WTC11 (cell line): Measurements from ENCODE around the gene ASPN. TPM values are rescaled to one million over a fixed set of nuclear protein-coding genes. Genes with fewer than 3 reads are reported as not detected.

Source experiments
- ATAC-seq: fragments of 200-7000 bp; cut with Tn5 transposase; 2 replicates; pipeline ENCODE4 v1.10.0; 2021; ENCODE audit warnings: mild to moderate bottlenecking, moderate library complexity
- CTCF ChIA-PET: fragments of 300-600 bp; sonication (Branson Sonifier 250); formaldehyde crosslinking; loops from one replicate; lab custom pipeline; 2021; ENCODE audit warnings: antibody characterized with exemption; lab: Charles Lee
- POLR2A ChIA-PET: fragments of 350-600 bp; sonication (Branson Sonifier 250); formaldehyde crosslinking; loops from one replicate; lab custom pipeline; 2021; ENCODE audit warnings: antibody characterized with exemption; lab: Charles Lee
- DNase-seq: peaks from one replicate; pipeline ENCODE4 v3.0.0; 2021; ENCODE audit warnings: low spot score
- H3K27ac Mint-ChIP-seq: 2 replicates; pipeline ENCODE4 v1.8.0; 2021; ENCODE audit warnings: mixed read lengths
- H3K27me3 Mint-ChIP-seq: 2 replicates; pipeline ENCODE4 v1.8.0; 2021; ENCODE audit warnings: low read depth, mild to moderate bottlenecking, moderate library complexity, mixed read lengths
- H3K36me3 Mint-ChIP-seq: 2 replicates; pipeline ENCODE4 v1.8.0; 2021; ENCODE audit warnings: mixed read lengths
- H3K4me1 Mint-ChIP-seq: 2 replicates; pipeline ENCODE4 v1.8.0; 2022; ENCODE audit warnings: mixed read lengths
- H3K4me3 Mint-ChIP-seq: 2 replicates; pipeline ENCODE4 v1.8.0; 2021; ENCODE audit warnings: mild to moderate bottlenecking, moderate library complexity, mixed read lengths
- H3K9me3 Mint-ChIP-seq: 2 replicates; pipeline ENCODE4 v1.8.0; 2021; ENCODE audit warnings: mixed read lengths
- AR ChIP-seq: fragments of 250-450 bp; sonication (Bioruptor Pico); IDR thresholded peaks from 2 replicates; pipeline ENCODE4 v1.9.0; 2021; ENCODE audit warnings: mild to moderate bottlenecking
- CDX4 ChIP-seq: fragments of 250-450 bp; sonication (Bioruptor Pico); IDR thresholded peaks from 2 replicates; pipeline ENCODE4 v1.9.0; 2021; ENCODE audit warnings: moderate library complexity, mild to moderate bottlenecking, inconsistent platforms, borderline replicate concordance
- CTCF ChIP-seq: fragments of 200-600 bp; IDR thresholded peaks from 2 replicates; pipeline ENCODE4 v1.8.0; 2022; ENCODE audit warnings: antibody characterized with exemption
- ELF4 ChIP-seq: sonication (generic); formaldehyde crosslinking; IDR thresholded peaks from 2 replicates; pipeline ENCODE4 v1.8.1; 2022; ENCODE audit warnings: low read depth, mild to moderate bottlenecking, moderate library complexity, missing genetic modification reagents
- EMX1 ChIP-seq: fragments of 250-450 bp; sonication (Bioruptor Pico); IDR thresholded peaks from 2 replicates; pipeline ENCODE4 v1.8.0; 2021; ENCODE audit warnings: mild to moderate bottlenecking
- FOXJ3 ChIP-seq: sonication (generic); formaldehyde crosslinking; IDR thresholded peaks from 2 replicates; pipeline ENCODE4 v1.9.0; 2021; ENCODE audit warnings: missing genetic modification reagents, mild to moderate bottlenecking, borderline replicate concordance
- FOXK1 ChIP-seq: sonication (generic); formaldehyde crosslinking; IDR thresholded peaks from 2 replicates; pipeline ENCODE4 v1.8.0; 2022; ENCODE audit warnings: mild to moderate bottlenecking, moderate library complexity, missing genetic modification reagents
- GABPB1 ChIP-seq: sonication (generic); formaldehyde crosslinking; IDR thresholded peaks from 2 replicates; pipeline ENCODE4 v1.8.1; 2023; ENCODE audit warnings: mild to moderate bottlenecking, missing genetic modification reagents
- GTF2I ChIP-seq: fragments of 250-450 bp; sonication (Bioruptor Pico); conservative IDR thresholded peaks from 2 replicates; pipeline ENCODE4 v1.4.0; 2021; ENCODE audit warnings: mild to moderate bottlenecking
- HMGA2 ChIP-seq: fragments of 250-450 bp; sonication (Bioruptor Pico); IDR thresholded peaks from 2 replicates; pipeline ENCODE4 v1.4.0; 2021; ENCODE audit warnings: mild to moderate bottlenecking, moderate library complexity
- IRF2 ChIP-seq: sonication (generic); formaldehyde crosslinking; IDR thresholded peaks from 2 replicates; pipeline ENCODE4 v1.8.0; 2022; ENCODE audit warnings: low read depth, missing genetic modification reagents, borderline replicate concordance
- MAX ChIP-seq: sonication (generic); formaldehyde crosslinking; IDR thresholded peaks from 2 replicates; pipeline ENCODE4 v1.8.0; 2022; ENCODE audit warnings: mild to moderate bottlenecking, missing genetic modification reagents
- MYBL2 ChIP-seq: sonication (generic); formaldehyde crosslinking; IDR thresholded peaks from 2 replicates; pipeline ENCODE4 v1.8.1; 2023; ENCODE audit warnings: mild to moderate bottlenecking, moderate library complexity, missing genetic modification reagents
- NR2C2 ChIP-seq: sonication (generic); formaldehyde crosslinking; IDR thresholded peaks from 2 replicates; pipeline ENCODE4 v1.8.0; 2022; ENCODE audit warnings: mild to moderate bottlenecking, missing genetic modification reagents
- OVOL2 ChIP-seq: fragments of 250-450 bp; sonication (Bioruptor Pico); IDR thresholded peaks from 2 replicates; pipeline ENCODE4 v1.9.0; 2021; ENCODE audit warnings: mild to moderate bottlenecking, borderline replicate concordance
- PRDM15 ChIP-seq: sonication (generic); formaldehyde crosslinking; IDR thresholded peaks from 2 replicates; pipeline ENCODE4 v1.8.0; 2022; ENCODE audit warnings: missing genetic modification reagents
- RORB ChIP-seq: fragments of 250-450 bp; sonication (Bioruptor Pico); IDR thresholded peaks from 2 replicates; pipeline ENCODE4 v1.9.0; 2021; ENCODE audit warnings: mild to moderate bottlenecking
- SMAD3 ChIP-seq: sonication (generic); formaldehyde crosslinking; IDR thresholded peaks from 2 replicates; pipeline ENCODE4 v1.8.0; 2022; ENCODE audit warnings: missing genetic modification reagents, mild to moderate bottlenecking, borderline replicate concordance
- TEAD1 ChIP-seq: sonication (generic); formaldehyde crosslinking; IDR thresholded peaks from 2 replicates; pipeline ENCODE4 v1.8.0; 2022; ENCODE audit warnings: mild to moderate bottlenecking, missing genetic modification reagents
- USF2 ChIP-seq: sonication (generic); formaldehyde crosslinking; IDR thresholded peaks from 2 replicates; pipeline ENCODE4 v1.8.1; 2023; ENCODE audit warnings: mild to moderate bottlenecking, missing genetic modification reagents, moderate library complexity
- ZNF219 ChIP-seq: sonication (generic); formaldehyde crosslinking; IDR thresholded peaks from 2 replicates; pipeline ENCODE4 v1.8.0; 2023; ENCODE audit warnings: missing genetic modification reagents, mild to moderate bottlenecking, borderline replicate concordance
- ZNF232 ChIP-seq: sonication (generic); formaldehyde crosslinking; IDR thresholded peaks from 2 replicates; pipeline ENCODE4 v1.8.0; 2022; ENCODE audit warnings: mild to moderate bottlenecking, missing genetic modification reagents
- ZNF263 ChIP-seq: sonication (generic); formaldehyde crosslinking; IDR thresholded peaks from 2 replicates; pipeline ENCODE4 v1.8.1; 2022; ENCODE audit warnings: low read depth, mild to moderate bottlenecking, moderate library complexity, missing genetic modification reagents
- ZNF281 ChIP-seq: sonication (generic); formaldehyde crosslinking; IDR thresholded peaks from 2 replicates; pipeline ENCODE4 v1.8.0; 2023; ENCODE audit warnings: mild to moderate bottlenecking, missing genetic modification reagents
- total RNA-seq: library from RNA; stranded (reverse); gene quantifications from 3 replicates; pipeline ENCODE4 v1.2.3, GENCODE V29; 2021

ASPN gene
- total RNA-seq, 1 experiment from 2014 or later, result not detected

GRCh38 chr9:92520837-92521236 is 38.5 kb upstream of the ASPN start:
- POLR2A ChIA-PET, result no interaction called here
- Mint-ChIP-seq H3K27me3 (no peaks in the 10 kb centered on the region), H3K9me3 (peaks cover 12% of the 10 kb centered on the region), H3K4me3 (no peak overlapping the region), H3K4me1 (peaks cover 15% of the 10 kb centered on the region), H3K27ac (no peak overlapping the region), H3K36me3 (no peaks in the 10 kb centered on the region)
- ATAC-seq, result no peak
- DNase-seq, result no peak
- TF ChIP-seq ZNF263 (CRISPR knock-in tag) (no peak), ZNF281 (CRISPR knock-in tag) (no peak), MYBL2 (no peak), ELF4 (CRISPR knock-in tag) (no peak), GABPB1 (CRISPR knock-in tag) (no peak), HMGA2 (CRISPR knock-in tag) (no peak), PRDM15 (no peak)
- CTCF ChIA-PET, result no interaction called here

- POLR2A ChIA-PET, result no interaction called here
- Mint-ChIP-seq H3K9me3 (peaks cover 12% of the 10 kb centered on the region), H3K4me3 (no peak overlapping the region), H3K4me1 (peaks cover 15% of the 10 kb centered on the region), H3K36me3 (no peaks in the 10 kb centered on the region), H3K27me3 (no peaks in the 10 kb centered on the region), H3K27ac (no peak overlapping the region)
- no peak for TF ChIP-seq IRF2 (CRISPR knock-in tag)
- no peak for TF ChIP-seq RORB (CRISPR knock-in tag)
- no peak for TF ChIP-seq TEAD1 (CRISPR knock-in tag)
- no peak for TF ChIP-seq FOXK1 (CRISPR knock-in tag)
- no peak for TF ChIP-seq ELF4 (CRISPR knock-in tag)
- no peak for TF ChIP-seq MYBL2
- no peak for TF ChIP-seq AR
- TF ChIP-seq FOXJ3 (CRISPR knock-in tag), result no peak
- no peak for TF ChIP-seq USF2 (CRISPR knock-in tag)
- TF ChIP-seq OVOL2 (CRISPR knock-in tag), result no peak
- TF ChIP-seq EMX1, result no peak
- no peak for TF ChIP-seq CDX4 (CRISPR knock-in tag)
- TF ChIP-seq ZNF232 (CRISPR knock-in tag), result no peak
- TF ChIP-seq CTCF, result no peak
- TF ChIP-seq ZNF219 (CRISPR knock-in tag), result no peak
- no peak for TF ChIP-seq NR2C2 (CRISPR knock-in tag)
- no peak for TF ChIP-seq GTF2I (CRISPR knock-in tag)
- TF ChIP-seq MAX (CRISPR knock-in tag), result no peak
- no peak for TF ChIP-seq SMAD3 (CRISPR knock-in tag)
- DNase-seq, result no peak
- no peak for ATAC-seq
- CTCF ChIA-PET, result interaction anchor here (1.7 kb wide), 1 partner anchor 16 kb away, joined by 4 read pairs; no protein-coding TSS in a partner anchor
Observed at GRCh38 chr9:92518199-92518598, 35.9 kb upstream of the ASPN start.
